ENCODE measurements around the gene CMBL.
"Not testable (repeated sequence)": the region's sequence is repeated elsewhere in the genome, so short reads cannot be mapped to it uniquely, and the experiment has no call there.

CMBL gene

GRCh38 chr5:10317825-10318682, 10.4 kb upstream of the CMBL start:
- no peak overlapping the region for H3K4me3 ChIP-seq (ENCODE audit: low read depth, low read length)
- DNase-seq (ENCODE audit: low read depth, low spot score) = peak; percentile 20
- no peak for TF ChIP-seq CTCF (IDR thresholded peaks at IDR 0.05; ENCODE audit: low read depth, low read length)
- in situ Hi-C loops (cut with HindIII; ENCODE audit: low sequenced_read_pairs) = no loop called here

- no peak overlapping the region for H3K4me3 ChIP-seq (ENCODE audit: low read depth, low read length)
- TF ChIP-seq CTCF (IDR thresholded peaks at IDR 0.05; ENCODE audit: low read depth, low read length) = no peak
- no peak for DNase-seq (ENCODE audit: low read depth, low spot score)
- in situ Hi-C loops (cut with HindIII; ENCODE audit: low sequenced_read_pairs) = no loop called here
Measured at GRCh38 chr5:10315824-10316509, 8.3 kb upstream of the CMBL start.

GRCh38 chr5:10315201-10315600, 7.5 kb upstream of the CMBL start:
- no peak for TF ChIP-seq CTCF (IDR thresholded peaks at IDR 0.05; ENCODE audit: low read depth, low read length)
- no peak for DNase-seq (ENCODE audit: low read depth, low spot score)
- H3K4me3 ChIP-seq (ENCODE audit: low read depth, low read length) = no peak overlapping the region
- in situ Hi-C loops (cut with HindIII; ENCODE audit: low sequenced_read_pairs) = no loop called here

- DNase-seq (ENCODE audit: low read depth, low spot score) = no peak
- TF ChIP-seq CTCF (IDR thresholded peaks at IDR 0.05; ENCODE audit: low read depth, low read length) = no peak
- H3K4me3 ChIP-seq (ENCODE audit: low read depth, low read length) = no peak overlapping the region
- in situ Hi-C loops (cut with HindIII; ENCODE audit: low sequenced_read_pairs) = no loop called here
Measured at GRCh38 chr5:10311595-10312425, 4.1 kb upstream of the CMBL start.

GRCh38 chr5:10310835-10311570, 3.3 kb upstream of the CMBL start:
- DNase-seq (ENCODE audit: low read depth, low spot score) = peak; percentile 41
- in situ Hi-C loops (cut with HindIII; ENCODE audit: low sequenced_read_pairs); H3K4me3 ChIP-seq (ENCODE audit: low read depth, low read length): not testable (repeated sequence)

GRCh38 chr5:10310066-10310779, 2.5 kb upstream of the CMBL start:
- in situ Hi-C loops (cut with HindIII; ENCODE audit: low sequenced_read_pairs) = no loop called here
- TF ChIP-seq CTCF (IDR thresholded peaks at IDR 0.05; ENCODE audit: low read depth, low read length) = no peak
- DNase-seq (ENCODE audit: low read depth, low spot score) = peak; percentile 79
- H3K4me3 ChIP-seq (ENCODE audit: low read depth, low read length) = no peak overlapping the region

Data from astrocyte of the spinal cord (primary cell).